IPS-NIHi11 (cell line): ENCODE data around the gene LKAAEAR1.

Experiments used
- DNase-seq: peaks from one replicate; pipeline ENCODE4 v3.0.0; 2012; ENCODE audit warnings: mixed read lengths, low spot score

LKAAEAR1 gene

DNA sequence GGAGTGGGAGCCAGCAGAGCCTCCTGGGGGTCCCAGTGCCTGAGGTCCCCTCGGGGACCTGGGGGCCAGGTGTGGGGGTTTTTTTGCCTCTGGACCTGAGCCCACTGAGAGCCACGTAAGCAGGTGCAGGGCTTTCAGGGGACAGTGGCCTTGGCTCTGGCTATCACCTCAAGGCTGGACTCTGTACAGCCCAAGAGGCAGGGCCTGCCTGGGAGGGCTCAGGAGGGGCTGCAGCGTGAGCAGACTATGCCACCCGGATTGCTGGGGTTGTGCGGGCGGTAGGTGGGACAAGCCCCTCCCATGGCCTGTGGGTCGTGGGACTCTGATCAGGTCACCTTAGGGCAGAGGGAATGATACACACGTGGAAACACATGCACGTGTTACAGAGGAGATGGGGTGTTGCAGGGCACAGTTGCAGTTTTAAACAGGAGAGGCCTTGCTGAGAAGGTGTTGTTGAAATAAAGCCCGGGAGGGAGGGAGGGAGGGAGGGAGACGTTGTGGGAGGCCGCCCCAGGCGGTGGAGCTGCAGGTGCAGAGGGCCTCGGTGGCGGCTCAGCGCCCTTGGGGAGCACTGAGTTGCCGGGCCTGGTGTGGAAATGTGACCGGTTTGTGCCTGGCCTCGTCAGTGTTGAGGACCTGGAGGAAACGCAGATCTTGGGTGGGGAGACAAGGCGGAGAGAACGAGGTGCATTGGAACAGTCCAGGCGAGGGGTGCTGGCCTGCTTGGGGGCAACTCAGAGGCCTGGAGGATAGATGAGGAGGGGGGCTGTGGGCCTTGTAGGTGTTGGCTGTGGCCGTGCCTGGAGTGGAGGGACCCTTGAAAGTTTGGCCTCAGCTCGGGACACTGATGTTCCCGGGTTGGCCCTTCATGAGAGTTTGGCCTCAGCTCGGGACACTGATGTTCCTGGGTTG lies 18.9 kb downstream of the LKAAEAR1 start:
- DNase-seq, result no peak

DNA sequence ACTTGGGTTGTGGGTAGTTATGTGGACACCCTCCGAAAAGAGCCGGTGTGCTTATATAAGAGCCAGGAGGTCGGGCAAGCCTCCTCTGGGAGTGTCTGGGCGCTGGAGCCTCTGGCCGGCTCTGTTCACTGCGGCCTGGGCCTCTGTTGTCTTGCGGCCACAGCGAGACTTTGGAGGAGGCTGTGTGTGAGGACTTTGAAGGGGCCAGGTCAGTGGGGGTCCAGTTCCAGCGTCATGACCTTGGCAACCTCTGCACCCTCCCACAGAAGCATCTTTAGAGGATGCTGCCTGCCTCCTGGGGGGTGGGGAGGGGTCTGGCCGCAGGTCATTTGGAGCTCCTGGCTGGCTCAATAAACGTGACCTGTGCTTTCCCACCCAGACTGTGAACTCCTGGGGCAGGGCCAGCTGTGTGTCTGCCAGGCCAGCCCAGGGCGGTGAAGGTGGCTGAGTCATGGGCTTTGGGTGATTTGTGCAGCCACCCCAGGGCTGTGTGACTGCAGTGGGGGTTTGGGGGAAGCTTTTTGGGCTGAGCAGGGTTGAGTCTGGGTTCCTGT lies 20.0 kb downstream of the LKAAEAR1 start:
- DNase-seq, result no peak

DNA sequence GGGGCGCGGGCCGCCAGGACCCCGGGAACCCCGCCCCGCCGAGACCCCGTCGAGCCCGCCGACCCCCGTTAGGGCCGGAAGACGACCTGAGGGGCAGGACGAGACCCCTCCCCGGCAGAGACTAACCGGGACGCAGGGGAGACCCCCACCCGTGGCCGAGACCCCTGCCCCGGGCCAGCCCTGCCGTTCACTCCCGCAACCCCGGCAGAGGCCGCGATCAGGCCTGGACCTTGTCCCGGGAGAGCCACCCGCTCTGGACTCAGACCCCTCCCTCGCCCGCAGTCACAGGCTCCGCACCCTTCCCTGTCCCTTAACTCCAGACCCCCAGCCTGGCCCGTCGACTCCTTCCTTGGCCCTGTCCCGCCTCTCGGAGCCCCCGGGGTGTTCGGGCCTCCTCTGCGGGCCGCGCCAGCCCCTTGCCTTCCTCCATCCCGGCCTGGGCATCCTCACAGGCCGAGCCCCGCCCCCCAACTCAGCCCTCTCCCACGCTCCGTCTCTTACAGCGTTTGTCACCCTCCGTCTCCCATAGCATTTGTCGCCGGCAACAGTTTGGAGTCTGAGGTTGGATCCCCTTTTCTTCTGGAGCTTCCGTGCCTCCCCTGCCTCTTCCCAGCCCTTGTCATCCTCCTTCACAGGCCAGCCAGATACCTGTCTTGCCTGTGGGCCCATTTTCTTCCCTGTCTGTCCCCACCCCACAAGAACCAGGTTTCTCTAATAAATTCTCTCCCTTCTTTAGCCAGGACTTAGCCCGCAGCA lies 20.6 kb downstream of the LKAAEAR1 start:
- DNase-seq, result no peak

DNA sequence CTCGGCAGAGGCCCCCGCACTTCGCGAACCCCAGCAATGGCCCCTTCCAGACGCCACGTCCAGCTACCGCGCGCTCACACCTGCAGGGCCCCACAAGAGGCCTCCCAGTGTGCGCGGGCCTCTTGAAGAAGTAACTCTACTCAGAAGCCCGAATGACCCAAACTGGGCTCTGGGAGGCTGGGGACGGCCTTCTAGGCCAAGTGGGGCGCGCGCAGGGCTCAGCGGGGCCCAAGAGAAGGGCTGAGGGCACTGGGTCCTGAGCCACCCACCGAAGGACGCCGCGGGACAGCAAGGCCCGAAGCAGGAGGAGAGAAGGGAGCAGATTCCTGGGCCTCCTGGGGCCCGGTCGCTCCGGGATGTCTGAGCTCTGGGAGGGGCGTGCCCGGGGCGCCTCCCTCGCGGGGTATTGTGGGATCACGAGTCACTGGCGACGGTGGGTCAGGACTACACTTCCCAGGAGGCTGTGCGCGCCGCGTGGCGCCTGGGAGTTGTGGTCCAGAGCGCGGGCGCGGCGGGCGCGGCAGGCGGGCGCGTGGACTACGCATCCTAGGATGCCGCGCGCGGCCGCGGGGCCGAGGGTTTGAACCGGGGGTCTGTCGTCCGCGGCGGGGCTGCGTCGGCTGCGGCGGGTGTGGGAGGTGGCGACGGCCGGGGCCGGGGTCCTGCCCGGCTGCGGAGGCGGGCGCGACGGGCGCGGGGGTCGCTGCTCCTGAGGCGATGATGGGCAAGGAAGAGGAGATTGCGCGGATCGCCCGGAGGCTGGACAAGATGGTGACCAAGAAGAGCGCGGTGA lies 21.4 kb downstream of the LKAAEAR1 start, which contains the start of gene TCEA2:
TSS of gene TCEA2 (plus strand) at position 603 of the 793 bp plus-strand sequence. CDS start at position 718, 115 bp downstream.
- peak; percentile 97 for DNase-seq

DNA sequence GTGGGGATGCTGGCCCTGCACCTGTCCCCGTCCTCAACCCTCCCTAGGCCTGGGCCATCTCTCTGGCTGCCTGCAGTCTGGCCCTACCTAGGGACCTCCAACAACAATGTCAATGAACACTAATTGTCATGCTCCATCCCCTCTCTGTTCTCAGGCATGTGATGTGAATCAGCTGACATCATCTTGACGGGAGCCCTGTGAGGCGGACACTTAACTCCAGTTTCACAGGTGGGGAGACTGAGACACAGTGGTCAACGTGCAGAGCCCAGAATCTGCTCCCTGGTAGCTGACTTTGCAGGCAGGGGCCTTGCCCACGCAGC lies 22.0 kb downstream of the LKAAEAR1 start:
- no peak for DNase-seq

DNA sequence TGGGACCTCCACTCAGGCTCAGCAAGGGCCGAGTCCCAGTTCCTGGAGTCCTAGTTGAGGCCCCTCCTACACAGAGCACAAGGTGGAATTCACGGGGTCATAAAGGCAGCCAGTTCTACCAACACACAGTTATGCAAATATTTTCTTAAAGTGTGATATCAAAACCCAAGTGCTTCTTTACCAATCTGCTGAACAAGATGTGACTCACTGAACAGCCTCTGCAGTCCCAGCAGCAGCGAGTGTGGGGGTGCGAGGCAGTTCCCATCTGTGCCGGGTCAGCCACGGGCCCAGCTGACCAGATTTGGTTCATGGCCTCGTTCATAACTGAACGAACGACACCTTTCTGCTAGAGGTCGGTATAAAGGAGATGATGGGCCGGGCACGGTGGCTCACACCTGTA lies 25.7 kb downstream of the LKAAEAR1 start:
- DNase-seq, result no peak

DNA sequence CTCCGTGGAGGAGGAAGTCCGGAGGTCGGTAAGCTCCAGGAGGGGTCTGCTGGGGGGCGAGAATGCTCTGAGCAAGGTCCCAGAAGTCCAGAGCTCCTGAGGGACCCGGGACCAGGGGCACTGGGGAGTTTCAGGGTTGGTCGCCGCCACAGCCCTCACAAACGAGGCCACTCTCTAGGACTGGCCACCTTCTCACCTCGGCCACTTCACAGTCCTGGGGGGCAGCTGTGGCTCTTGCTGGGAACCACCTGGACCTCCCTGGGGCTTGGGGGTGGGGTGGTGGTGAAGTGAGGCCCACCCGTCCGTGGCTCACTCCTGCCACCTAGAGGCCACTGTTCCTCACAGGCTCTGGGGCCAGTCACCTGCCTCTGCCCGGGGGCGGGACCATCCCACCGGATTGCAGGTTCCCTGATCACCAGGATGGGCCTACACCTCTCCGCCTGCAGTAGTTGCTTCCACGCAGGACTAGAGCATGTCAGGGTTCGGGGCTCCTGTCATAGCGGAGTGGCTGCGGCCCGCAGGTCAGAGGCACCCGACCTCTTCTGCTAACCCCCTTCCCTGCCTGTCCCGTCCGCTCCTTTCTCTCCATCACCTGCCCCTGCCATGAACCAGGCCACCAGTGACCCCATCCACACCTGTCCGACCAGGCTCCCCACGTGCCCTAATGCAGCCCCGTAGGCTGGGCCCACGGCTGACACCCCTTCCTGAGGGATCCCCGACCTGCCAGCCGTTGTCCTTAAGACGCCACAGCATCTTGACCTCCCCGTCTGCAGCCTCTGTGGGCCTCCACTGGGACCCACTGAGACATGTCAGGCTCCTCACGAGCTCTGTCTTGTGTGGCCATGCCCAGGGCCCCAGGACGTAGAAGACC lies 26.3 kb downstream of the LKAAEAR1 start:
- DNase-seq, result peak; percentile 92

DNA sequence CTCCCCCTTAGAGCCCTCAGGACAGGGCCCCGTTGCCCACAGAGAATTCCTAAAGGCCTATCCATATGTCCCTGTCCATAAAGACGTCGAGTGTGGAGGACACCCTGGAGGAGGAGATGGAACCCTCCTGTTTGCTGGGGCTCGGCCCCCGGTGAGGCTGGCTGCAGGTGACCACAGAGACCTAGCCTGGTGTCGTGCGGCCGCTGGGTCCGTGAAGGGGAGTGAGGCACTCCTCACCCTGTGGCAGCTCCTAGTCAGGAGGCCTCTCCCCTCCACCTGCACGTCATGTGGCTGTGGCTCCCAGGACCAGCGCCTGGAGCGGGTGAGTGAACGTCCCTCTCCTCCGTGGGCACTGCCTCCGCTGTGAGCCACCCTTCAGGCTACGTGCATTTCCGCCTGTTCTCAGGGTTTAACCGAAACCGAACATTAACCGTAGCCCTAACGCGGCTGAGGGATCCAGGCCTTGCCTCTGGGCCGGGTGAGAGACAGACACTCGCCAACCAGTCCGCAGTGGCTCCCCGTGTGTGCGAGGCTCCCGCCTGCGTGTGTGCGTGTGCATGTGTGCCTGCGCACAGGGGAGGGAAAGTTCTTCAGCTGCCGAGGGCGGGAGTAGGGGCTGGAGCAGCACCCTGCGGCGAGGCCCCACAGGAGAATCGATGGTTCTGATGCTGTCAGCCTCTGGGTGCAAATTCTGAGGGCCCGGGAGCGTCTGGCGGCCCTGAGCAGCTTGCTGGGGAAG lies 27.1 kb downstream of the LKAAEAR1 start:
- no peak for DNase-seq

DNA sequence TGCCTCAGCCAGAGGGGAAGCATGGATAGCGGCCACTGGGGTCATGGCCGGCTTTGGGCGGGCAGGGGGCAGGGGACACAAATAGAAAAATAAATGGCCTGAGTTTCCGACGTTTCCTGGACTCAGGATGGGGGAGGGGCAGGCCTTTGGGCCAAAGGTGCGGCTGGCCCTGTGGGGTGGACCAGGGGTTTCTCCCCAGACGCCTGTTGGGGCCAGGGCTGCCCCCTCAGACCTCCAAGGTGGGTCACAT lies 27.6 kb downstream of the LKAAEAR1 start:
- no peak for DNase-seq

DNA sequence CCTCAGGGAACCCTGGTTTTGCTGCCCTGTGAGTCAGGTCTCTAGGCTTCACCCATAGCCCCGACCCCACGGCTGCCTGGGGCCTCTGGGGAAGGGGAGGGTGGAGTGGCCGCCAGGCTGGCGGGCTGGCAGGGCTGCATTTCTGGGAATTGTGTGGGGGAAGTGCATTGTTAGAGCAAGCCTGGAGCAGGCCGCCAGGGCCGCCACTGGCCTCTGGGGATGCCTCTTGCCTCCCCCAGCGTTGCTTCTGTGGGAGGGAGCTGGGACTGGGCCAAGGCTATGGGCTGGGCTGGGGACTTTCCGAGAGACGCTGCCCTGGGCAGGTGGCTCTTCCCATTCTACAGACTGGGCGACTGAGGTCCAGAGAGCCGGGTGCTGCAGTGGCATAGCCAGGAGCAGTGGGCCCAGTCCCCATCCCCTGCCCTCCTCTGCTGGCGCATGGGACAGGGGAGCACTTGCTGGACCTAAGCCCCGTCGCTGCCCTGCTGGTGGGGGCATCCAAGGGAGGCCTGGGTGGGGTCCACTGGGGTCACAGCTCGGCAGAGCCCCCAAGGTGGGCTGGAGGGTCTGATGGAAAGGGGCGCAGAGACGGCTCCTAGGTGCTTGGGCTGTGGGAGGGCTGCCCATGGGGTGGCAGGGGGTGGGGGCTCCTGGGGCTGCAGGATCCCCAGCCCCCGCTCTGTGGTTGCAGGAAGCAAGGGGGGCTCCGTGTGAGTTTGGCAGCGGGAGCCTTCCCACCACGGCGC lies 28.1 kb downstream of the LKAAEAR1 start:
- DNase-seq, result no peak

DNA sequence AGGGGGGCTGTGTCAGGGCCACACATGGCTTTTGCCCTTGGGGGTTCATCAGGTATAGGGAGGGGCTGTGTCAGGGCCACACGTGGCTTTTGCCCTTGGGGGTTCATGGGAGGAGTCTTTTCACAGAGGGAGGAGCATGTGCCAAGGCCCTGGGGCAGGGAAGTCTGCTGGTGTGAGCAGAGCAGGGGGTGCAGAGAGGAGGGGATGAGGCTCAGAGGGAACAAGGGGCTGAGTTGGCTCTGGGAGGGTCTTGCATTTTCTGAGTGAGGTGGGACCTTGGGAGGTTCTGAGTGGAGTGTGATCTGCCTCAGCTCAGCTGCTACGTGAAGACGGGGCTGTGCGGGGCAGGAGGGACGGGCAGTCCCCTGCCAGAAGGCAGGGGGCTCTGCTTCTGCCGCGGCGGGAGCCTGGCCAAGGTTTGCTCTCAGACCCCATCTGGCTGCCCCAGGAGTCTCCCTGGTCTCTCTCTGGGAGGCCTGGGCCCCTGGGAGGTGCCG lies 28.8 kb downstream of the LKAAEAR1 start:
- no peak for DNase-seq

DNA sequence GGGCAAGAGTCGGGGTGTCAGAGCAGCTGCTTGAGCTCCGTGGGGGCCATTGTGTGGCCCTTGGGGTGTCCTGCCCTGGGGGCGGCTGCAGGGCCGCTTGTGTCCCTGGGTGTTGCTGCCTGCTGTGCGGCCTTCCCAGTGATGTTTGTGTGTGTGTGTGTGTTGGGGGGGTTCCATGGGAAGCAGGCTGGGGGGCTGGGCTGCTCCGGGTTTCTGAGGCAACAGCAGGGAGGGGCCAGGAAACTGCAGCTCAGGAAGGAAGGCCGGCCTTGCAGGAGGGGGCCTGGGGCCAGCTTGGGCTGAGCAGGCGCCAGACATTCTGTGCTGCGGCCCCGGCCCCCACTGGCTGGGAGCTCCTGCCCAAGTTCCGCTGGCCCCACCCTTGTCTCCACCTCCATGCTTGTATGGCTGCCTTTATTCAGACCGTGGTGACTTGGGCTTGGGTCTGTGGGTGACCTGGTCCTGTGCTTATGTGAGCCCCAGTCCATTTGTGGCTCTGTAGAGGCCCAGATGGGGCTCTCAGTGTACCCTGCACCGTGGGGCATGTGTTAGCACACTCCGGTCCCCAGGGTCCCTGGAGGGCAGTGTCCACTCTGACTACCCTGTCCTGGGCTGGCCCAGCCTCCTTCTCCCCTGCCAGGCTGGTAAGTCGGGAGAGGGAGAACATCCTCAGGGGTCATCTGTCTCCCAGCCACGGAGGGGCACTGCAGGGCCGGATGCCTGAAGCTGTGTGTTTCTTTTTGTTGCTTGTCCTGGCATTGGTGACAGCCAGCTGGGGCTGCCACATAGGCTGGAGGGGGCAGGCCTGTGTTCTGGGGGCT lies 30.1 kb downstream of the LKAAEAR1 start:
- DNase-seq, result peak; percentile 73

DNA sequence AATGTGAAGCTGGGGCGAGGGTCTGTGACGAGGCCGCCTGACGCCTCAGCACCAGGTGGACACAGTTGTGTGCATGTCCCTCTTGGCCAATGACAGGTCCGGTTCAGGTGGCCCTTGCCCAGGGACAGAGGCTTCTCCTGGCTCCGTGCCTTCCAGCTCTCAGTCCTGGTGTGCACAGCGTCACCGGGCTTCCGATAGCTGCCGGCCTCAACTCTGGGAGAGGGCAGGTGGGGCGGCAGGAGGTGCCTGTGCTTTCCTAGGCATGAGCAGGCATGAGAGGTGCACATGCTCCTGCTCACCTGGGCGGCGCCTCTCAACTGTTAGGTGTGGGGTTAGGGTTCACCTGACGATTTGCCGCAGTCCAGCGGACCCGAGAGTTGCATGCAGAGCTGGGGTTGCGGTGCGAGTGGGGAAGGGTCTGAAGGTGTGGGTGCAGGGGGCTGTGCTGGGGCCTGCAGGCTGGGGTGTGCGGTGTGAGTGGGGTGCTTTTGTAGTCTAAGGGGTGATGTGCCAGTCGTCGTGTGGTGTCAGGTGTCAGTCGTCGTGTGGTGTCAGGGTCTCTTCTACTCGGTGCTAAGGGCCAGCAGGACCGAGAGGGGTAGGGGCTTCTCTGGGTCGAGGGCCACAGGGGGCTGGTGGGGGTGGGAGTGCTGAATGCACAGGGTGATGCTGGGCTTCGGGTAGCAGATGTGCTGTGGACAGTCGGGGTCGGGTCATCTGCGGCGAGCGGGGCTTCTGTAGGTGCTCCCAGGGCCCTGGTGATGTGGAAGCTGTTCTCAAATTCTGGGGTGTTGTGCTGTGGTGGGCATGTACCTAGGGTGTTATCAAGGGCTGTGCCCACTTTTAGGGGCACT lies 31.0 kb downstream of the LKAAEAR1 start:
- DNase-seq, result no peak

DNA sequence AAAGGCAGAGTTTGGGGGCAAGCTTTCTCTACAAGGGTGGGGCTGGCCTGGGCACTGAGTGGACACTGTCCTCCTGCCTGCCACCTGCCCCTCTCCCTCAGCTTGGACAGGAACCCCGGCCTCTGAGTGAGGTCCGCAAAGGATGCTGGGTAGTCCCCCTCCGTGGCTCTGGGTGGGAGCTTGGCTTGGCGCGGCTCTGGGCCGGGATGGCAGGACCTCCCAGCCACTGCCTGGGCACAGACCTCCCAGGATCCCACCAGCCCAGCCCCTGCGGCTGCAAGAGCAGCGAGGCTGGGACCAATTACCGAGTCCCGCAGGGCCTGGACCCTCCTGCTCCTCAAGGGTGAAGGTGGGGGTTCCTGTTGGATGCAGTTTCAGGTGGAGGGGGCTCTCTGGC lies 31.9 kb downstream of the LKAAEAR1 start:
- DNase-seq, result no peak

DNA sequence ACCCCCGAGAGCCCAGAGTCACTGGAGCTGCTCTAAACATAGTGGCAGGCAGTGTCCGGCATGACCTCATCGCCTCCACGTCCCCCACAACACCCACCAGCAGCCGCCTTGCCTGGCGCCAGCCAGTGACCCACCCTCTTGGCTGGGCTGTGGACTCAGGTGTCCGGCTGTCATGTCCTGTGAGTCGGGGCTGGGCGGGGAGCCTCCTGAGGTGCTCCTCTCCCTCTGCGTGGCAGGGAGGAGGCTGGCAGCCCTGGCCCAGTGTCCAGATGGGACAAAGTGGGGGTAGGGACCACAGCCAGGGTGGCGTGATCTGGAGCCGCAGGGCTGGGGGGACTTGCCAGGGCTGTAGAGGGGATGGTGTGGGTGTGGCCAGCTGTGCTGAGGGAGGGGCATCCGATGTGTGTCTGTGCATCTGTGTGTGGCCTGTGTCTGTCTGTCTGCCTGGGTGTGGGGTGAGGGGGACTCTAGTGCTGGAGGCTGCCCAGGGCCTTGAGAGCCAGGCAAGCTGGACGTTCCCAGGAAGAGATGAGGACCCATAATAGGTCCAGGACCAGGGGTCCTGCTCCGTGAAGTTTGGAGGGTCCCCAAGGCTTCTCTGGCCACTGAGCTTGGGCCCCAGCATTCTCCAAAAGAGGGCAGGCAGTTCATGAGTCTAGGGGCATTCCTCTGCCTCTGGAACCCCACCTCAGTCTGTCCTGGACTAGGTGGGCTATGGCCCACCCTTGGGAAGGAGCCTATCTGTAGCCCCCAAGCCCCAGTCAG lies 32.5 kb downstream of the LKAAEAR1 start:
- no peak for DNase-seq

DNA sequence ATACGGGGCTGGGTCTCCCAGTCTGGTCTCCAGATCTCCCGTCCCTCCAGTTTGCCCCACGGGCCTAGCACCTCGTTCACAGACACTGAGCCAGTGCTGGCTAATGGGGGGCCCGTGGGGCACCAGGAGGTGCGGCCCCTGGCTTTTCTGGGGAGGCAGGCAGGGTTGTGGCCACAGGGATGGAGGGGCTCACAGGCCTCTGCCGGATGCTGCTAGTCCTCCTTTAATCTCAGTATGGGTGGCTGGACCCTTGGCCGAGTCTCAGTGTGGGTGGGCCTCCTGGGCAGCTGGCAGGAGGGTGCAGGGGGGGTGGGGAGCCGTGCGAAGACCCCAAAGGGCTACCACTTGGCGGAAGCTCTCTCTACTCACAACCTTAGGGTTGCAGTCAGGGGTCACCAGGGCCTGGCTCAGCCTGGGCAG lies 33.2 kb downstream of the LKAAEAR1 start:
- DNase-seq, result no peak
